ENCODE results near the gene AP1G1. TPM values are rescaled to one million over a fixed set of nuclear protein-coding genes. Genes with fewer than 3 reads are reported as not detected.

AP1G1 gene
- total RNA-seq, 2 donors from 2014 or later: 62.7 to 68.5 TPM

- peaks cover 5% of the 10 kb centered on the region for H3K36me3 Mint-ChIP-seq (ENCODE audit: low read depth)
- no peak overlapping the region for H3K4me3 ChIP-seq (ENCODE audit: low read length)
- peaks cover 4% of the 10 kb centered on the region for H3K36me3 ChIP-seq (ENCODE audit: control insufficient read depth, insufficient read depth, low read length)
- TF ChIP-seq, protein P1, sequence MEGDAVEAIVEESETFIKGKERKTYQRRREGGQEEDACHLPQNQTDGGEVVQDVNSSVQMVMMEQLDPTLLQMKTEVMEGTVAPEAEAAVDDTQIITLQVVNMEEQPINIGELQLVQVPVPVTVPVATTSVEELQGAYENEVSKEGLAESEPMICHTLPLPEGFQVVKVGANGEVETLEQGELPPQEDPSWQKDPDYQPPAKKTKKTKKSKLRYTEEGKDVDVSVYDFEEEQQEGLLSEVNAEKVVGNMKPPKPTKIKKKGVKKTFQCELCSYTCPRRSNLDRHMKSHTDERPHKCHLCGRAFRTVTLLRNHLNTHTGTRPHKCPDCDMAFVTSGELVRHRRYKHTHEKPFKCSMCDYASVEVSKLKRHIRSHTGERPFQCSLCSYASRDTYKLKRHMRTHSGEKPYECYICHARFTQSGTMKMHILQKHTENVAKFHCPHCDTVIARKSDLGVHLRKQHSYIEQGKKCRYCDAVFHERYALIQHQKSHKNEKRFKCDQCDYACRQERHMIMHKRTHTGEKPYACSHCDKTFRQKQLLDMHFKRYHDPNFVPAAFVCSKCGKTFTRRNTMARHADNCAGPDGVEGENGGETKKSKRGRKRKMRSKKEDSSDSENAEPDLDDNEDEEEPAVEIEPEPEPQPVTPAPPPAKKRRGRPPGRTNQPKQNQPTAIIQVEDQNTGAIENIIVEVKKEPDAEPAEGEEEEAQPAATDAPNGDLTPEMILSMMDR (conservative IDR thresholded peaks at IDR 0.05): no peak
- 100% methylated on average over 2 of the region's 2 CpGs; no CpG with 5 or more reads in 1 of the 2 experiments for WGBS, 2 experiments (ENCODE audit: insufficient coverage in 1 of 2, insufficient read length in 1 of 2)
- no peaks in the 10 kb centered on the region for H3K9me3 Mint-ChIP-seq
- H3K27ac Mint-ChIP-seq: no peak overlapping the region
- no peaks in the 10 kb centered on the region for H3K27me3 ChIP-seq (ENCODE audit: control insufficient read depth, insufficient read depth, low read length, poor library complexity, severe bottlenecking)
- no peaks in the 10 kb centered on the region for H3K9me3 ChIP-seq (ENCODE audit: control insufficient read depth, low read length)
- DNase-seq: no peak
- H3K4me1 Mint-ChIP-seq: peaks cover 43% of the 10 kb centered on the region
- no peaks in the 10 kb centered on the region for H3K27me3 Mint-ChIP-seq (ENCODE audit: insufficient read depth)
- H3K4me1 ChIP-seq (ENCODE audit: control insufficient read depth, insufficient read depth, low read length): peaks cover 4% of the 10 kb centered on the region
- no peak overlapping the region for H3K27ac ChIP-seq (ENCODE audit: low read depth, low read length)
- no peak overlapping the region for H3K4me3 Mint-ChIP-seq
- H3K9ac ChIP-seq (ENCODE audit: extremely low read depth, low read length, poor library complexity, severe bottlenecking): no peak overlapping the region
Measured at GRCh38 chr16:71706046-71706445, 102.6 kb downstream of the AP1G1 start.

DNA sequence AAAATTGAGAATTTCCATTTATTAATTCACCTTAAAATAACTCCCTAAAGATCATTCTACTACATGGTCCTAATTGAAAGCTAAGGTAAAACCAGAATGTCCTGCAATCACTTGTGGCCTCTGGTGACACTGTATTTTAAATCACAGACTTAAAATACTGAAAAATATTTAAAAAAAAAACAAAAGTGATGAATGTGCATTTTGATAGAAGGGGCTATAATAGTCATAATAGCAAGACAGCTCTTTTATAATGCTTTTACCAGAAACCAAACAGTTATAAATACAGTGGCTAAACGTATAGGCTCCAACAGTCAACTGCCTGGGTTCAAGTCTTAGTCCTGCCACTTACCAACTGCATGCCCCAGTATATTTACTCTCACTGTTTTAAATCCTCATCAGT lies 105.3 kb downstream of the AP1G1 start:
- peaks cover 17% of the 10 kb centered on the region for H3K36me3 ChIP-seq (ENCODE audit: control insufficient read depth, insufficient read depth, low read length)
- WGBS, 2 experiments (ENCODE audit: insufficient coverage in 1 of 2, insufficient read length in 1 of 2): 96 to 100% methylated on average over 1 of the region's 1 CpG
- H3K4me3 ChIP-seq (ENCODE audit: low read length): no peak overlapping the region
- H3K9ac ChIP-seq (ENCODE audit: extremely low read depth, low read length, poor library complexity, severe bottlenecking): no peak overlapping the region
- no peak for DNase-seq
- Mint-ChIP-seq H3K4me1 (peaks cover 43% of the 10 kb centered on the region), H3K4me3 (no peak overlapping the region), H3K9me3 (no peaks in the 10 kb centered on the region), H3K27ac (no peak overlapping the region), H3K36me3 (ENCODE audit: low read depth) (peaks cover 18% of the 10 kb centered on the region), H3K27me3 (ENCODE audit: insufficient read depth) (no peaks in the 10 kb centered on the region)
- H3K27ac ChIP-seq (ENCODE audit: low read depth, low read length): no peak overlapping the region
- no peaks in the 10 kb centered on the region for H3K27me3 ChIP-seq (ENCODE audit: control insufficient read depth, insufficient read depth, low read length, poor library complexity, severe bottlenecking)
- peaks cover 4% of the 10 kb centered on the region for H3K4me1 ChIP-seq (ENCODE audit: control insufficient read depth, insufficient read depth, low read length)
- TF ChIP-seq, protein P1 (conservative IDR thresholded peaks at IDR 0.05): no peak
- no peaks in the 10 kb centered on the region for H3K9me3 ChIP-seq (ENCODE audit: control insufficient read depth, low read length)

GRCh38 chr16:71700831-71701230 lies 107.8 kb downstream of the AP1G1 start:
- H3K27ac ChIP-seq (ENCODE audit: low read depth, low read length): no peak overlapping the region
- no peaks in the 10 kb centered on the region for H3K9me3 Mint-ChIP-seq
- no peak for DNase-seq
- H3K36me3 Mint-ChIP-seq (ENCODE audit: low read depth): peaks cover 25% of the 10 kb centered on the region
- H3K27me3 ChIP-seq (ENCODE audit: control insufficient read depth, insufficient read depth, low read length, poor library complexity, severe bottlenecking): no peaks in the 10 kb centered on the region
- H3K36me3 ChIP-seq (ENCODE audit: control insufficient read depth, insufficient read depth, low read length): peaks cover 21% of the 10 kb centered on the region
- TF ChIP-seq, protein P1 (conservative IDR thresholded peaks at IDR 0.05): no peak
- 94 to 100% methylated on average over 3 to 4 of the region's 4 CpGs for WGBS, 2 experiments (ENCODE audit: insufficient coverage in 1 of 2, insufficient read length in 1 of 2)
- peaks cover 32% of the 10 kb centered on the region for H3K4me1 Mint-ChIP-seq
- H3K9ac ChIP-seq (ENCODE audit: extremely low read depth, low read length, poor library complexity, severe bottlenecking): no peak overlapping the region
- H3K9me3 ChIP-seq (ENCODE audit: control insufficient read depth, low read length): no peaks in the 10 kb centered on the region
- no peak overlapping the region for H3K27ac Mint-ChIP-seq
- H3K27me3 Mint-ChIP-seq (ENCODE audit: insufficient read depth): no peaks in the 10 kb centered on the region
- peaks cover 4% of the 10 kb centered on the region for H3K4me1 ChIP-seq (ENCODE audit: control insufficient read depth, insufficient read depth, low read length)
- no peak overlapping the region for H3K4me3 ChIP-seq (ENCODE audit: low read length)
- H3K4me3 Mint-ChIP-seq: no peak overlapping the region
